ENCODE measurements around the gene HVCN1.

GRCh38 chr12:110666892-110667291 lies 22.0 kb downstream of the HVCN1 start:
- TF ChIP-seq MAX (IDR thresholded peaks at IDR 0.05) (no peak), CTCF (IDR thresholded peaks at IDR 0.05; ENCODE audit: control extremely low read depth in 1 of 3, insufficient read depth in 1 of 3, low read depth in 1 of 3, low read length in 3 of 3) (no peak), POLR2AphosphoS5 (IDR thresholded peaks at IDR 0.05; ENCODE audit: low read depth, low read length) (no peak), EZH2 (IDR thresholded peaks at IDR 0.05; ENCODE audit: low read depth, low read length, severe bottlenecking) (no peak)

Measured in H1 (cell line).